WTC11 (cell line): ENCODE measurements around the gene ZBTB24. TPM values are rescaled to one million over a fixed set of nuclear protein-coding genes. Genes with fewer than 3 reads are reported as not detected.

ENCODE experiments used
- ATAC-seq: fragments of 200-7000 bp; cut with Tn5 transposase; 2 replicates; pipeline ENCODE4 v1.10.0; 2021; ENCODE audit warnings: mild to moderate bottlenecking, moderate library complexity
- CTCF ChIA-PET: fragments of 300-600 bp; sonication (Branson Sonifier 250); formaldehyde crosslinking; loops from one replicate; lab custom pipeline; 2021; ENCODE audit warnings: antibody characterized with exemption; lab: Charles Lee
- POLR2A ChIA-PET: fragments of 350-600 bp; sonication (Branson Sonifier 250); formaldehyde crosslinking; loops from one replicate; lab custom pipeline; 2021; ENCODE audit warnings: antibody characterized with exemption; lab: Charles Lee
- DNase-seq: peaks from one replicate; pipeline ENCODE4 v3.0.0; 2021; ENCODE audit warnings: low spot score
- H3K27ac Mint-ChIP-seq: 2 replicates; pipeline ENCODE4 v1.8.0; 2021; ENCODE audit warnings: mixed read lengths
- H3K27me3 Mint-ChIP-seq: 2 replicates; pipeline ENCODE4 v1.8.0; 2021; ENCODE audit warnings: low read depth, mild to moderate bottlenecking, moderate library complexity, mixed read lengths
- H3K36me3 Mint-ChIP-seq: 2 replicates; pipeline ENCODE4 v1.8.0; 2021; ENCODE audit warnings: mixed read lengths
- H3K4me1 Mint-ChIP-seq: 2 replicates; pipeline ENCODE4 v1.8.0; 2022; ENCODE audit warnings: mixed read lengths
- H3K4me3 Mint-ChIP-seq: 2 replicates; pipeline ENCODE4 v1.8.0; 2021; ENCODE audit warnings: mild to moderate bottlenecking, moderate library complexity, mixed read lengths
- H3K9me3 Mint-ChIP-seq: 2 replicates; pipeline ENCODE4 v1.8.0; 2021; ENCODE audit warnings: mixed read lengths
- CREM ChIP-seq: sonication (generic); formaldehyde crosslinking; IDR thresholded peaks from 2 replicates; pipeline ENCODE4 v1.8.1; 2022; ENCODE audit warnings: mild to moderate bottlenecking, missing genetic modification reagents, moderate library complexity
- GRHL2 ChIP-seq: fragments of 250-450 bp; sonication (Bioruptor Pico); IDR thresholded peaks from 2 replicates; pipeline ENCODE4 v1.8.0; 2022; ENCODE audit warnings: mild to moderate bottlenecking, moderate library complexity; ENCODE audit not compliant: insufficient replicate concordance, severe bottlenecking
- GTF2I ChIP-seq: fragments of 250-450 bp; sonication (Bioruptor Pico); conservative IDR thresholded peaks from 2 replicates; pipeline ENCODE4 v1.4.0; 2021; ENCODE audit warnings: mild to moderate bottlenecking
- MXD4 ChIP-seq: fragments of 250-450 bp; sonication (Bioruptor Pico); IDR thresholded peaks from 2 replicates; pipeline ENCODE4 v1.8.0; 2021; ENCODE audit warnings: mild to moderate bottlenecking, moderate library complexity, borderline replicate concordance
- NFATC4 ChIP-seq: fragments of 250-450 bp; sonication (Bioruptor Pico); IDR thresholded peaks from 2 replicates; pipeline ENCODE4 v1.9.0; 2021; ENCODE audit warnings: mild to moderate bottlenecking
- NFE2L1 ChIP-seq: sonication (generic); formaldehyde crosslinking; IDR thresholded peaks from 2 replicates; pipeline ENCODE4 v1.8.1; 2023; ENCODE audit warnings: missing genetic modification reagents
- NR1H2 ChIP-seq: sonication (generic); formaldehyde crosslinking; IDR thresholded peaks from 2 replicates; pipeline ENCODE4 v1.9.0; 2021; ENCODE audit warnings: mild to moderate bottlenecking, moderate library complexity, missing genetic modification reagents
- PRRX2 ChIP-seq: fragments of 250-450 bp; sonication (Bioruptor Pico); IDR thresholded peaks from 2 replicates; pipeline ENCODE4 v1.8.0; 2021; ENCODE audit warnings: mild to moderate bottlenecking
- RORB ChIP-seq: fragments of 250-450 bp; sonication (Bioruptor Pico); IDR thresholded peaks from 2 replicates; pipeline ENCODE4 v1.9.0; 2021; ENCODE audit warnings: mild to moderate bottlenecking
- TEAD1 ChIP-seq: sonication (generic); formaldehyde crosslinking; IDR thresholded peaks from 2 replicates; pipeline ENCODE4 v1.8.0; 2022; ENCODE audit warnings: mild to moderate bottlenecking, missing genetic modification reagents
- TEAD4 ChIP-seq: sonication (generic); formaldehyde crosslinking; IDR thresholded peaks from 2 replicates; pipeline ENCODE4 v1.8.0; 2022; ENCODE audit warnings: mild to moderate bottlenecking, missing genetic modification reagents
- ZNF121 ChIP-seq: sonication (generic); formaldehyde crosslinking; IDR thresholded peaks from 2 replicates; pipeline ENCODE4 v1.8.0; 2023; ENCODE audit warnings: missing genetic modification reagents
- ZNF138 ChIP-seq: sonication (generic); formaldehyde crosslinking; conservative IDR thresholded peaks from 2 replicates; pipeline ENCODE4 v1.8.1; 2022; ENCODE audit warnings: mild to moderate bottlenecking, moderate library complexity, missing genetic modification reagents
- ZNF396 ChIP-seq: fragments of 250-450 bp; sonication (Bioruptor Pico); IDR thresholded peaks from 2 replicates; pipeline ENCODE4 v1.8.0; 2021; ENCODE audit warnings: mild to moderate bottlenecking, moderate library complexity, borderline replicate concordance
- ZNF423 ChIP-seq: fragments of 250-450 bp; sonication (Bioruptor Pico); IDR thresholded peaks from 2 replicates; pipeline ENCODE4 v2.1.2; 2022; ENCODE audit warnings: mild to moderate bottlenecking, moderate library complexity
- total RNA-seq: library from RNA; stranded (reverse); gene quantifications from 3 replicates; pipeline ENCODE4 v1.2.3, GENCODE V29; 2021
- TF ChIP-seq, protein P1 (sequence below): sonication (generic); formaldehyde crosslinking; IDR thresholded peaks from 2 replicates; pipeline ENCODE4 v1.8.1; 2022; ENCODE audit warnings: mild to moderate bottlenecking, moderate library complexity, missing genetic modification reagents
- TF ChIP-seq, protein P2 (sequence below): sonication (generic); formaldehyde crosslinking; IDR thresholded peaks from 2 replicates; pipeline ENCODE4 v1.8.1; 2022; ENCODE audit warnings: low read depth, missing genetic modification reagents, borderline replicate concordance
- TF ChIP-seq, protein P3 (sequence below): sonication (generic); formaldehyde crosslinking; IDR thresholded peaks from 2 replicates; pipeline ENCODE4 v1.8.0; 2022; ENCODE audit warnings: mild to moderate bottlenecking, missing genetic modification reagents
- TF ChIP-seq, protein P4 (sequence below): sonication (generic); formaldehyde crosslinking; IDR thresholded peaks from 2 replicates; pipeline ENCODE4 v1.8.0; 2022; ENCODE audit warnings: missing genetic modification reagents
- TF ChIP-seq, protein P5 (sequence below): sonication (generic); formaldehyde crosslinking; IDR thresholded peaks from 2 replicates; pipeline ENCODE4 v1.8.0; 2023; ENCODE audit warnings: missing genetic modification reagents
- TF ChIP-seq, protein P6 (sequence below): sonication (generic); formaldehyde crosslinking; IDR thresholded peaks from 2 replicates; pipeline ENCODE4 v1.8.1; 2023; ENCODE audit warnings: mild to moderate bottlenecking, missing genetic modification reagents, borderline replicate concordance
- TF ChIP-seq, protein P7 (sequence below): sonication (generic); formaldehyde crosslinking; IDR thresholded peaks from 2 replicates; pipeline ENCODE4 v1.8.0; 2022; ENCODE audit warnings: mild to moderate bottlenecking, missing genetic modification reagents
- TF ChIP-seq, protein P8 (sequence below): sonication (generic); formaldehyde crosslinking; IDR thresholded peaks from 2 replicates; pipeline ENCODE4 v1.8.1; 2023; ENCODE audit warnings: mild to moderate bottlenecking, missing genetic modification reagents, moderate library complexity

The ZBTB24 gene
- total RNA-seq, 1 experiment from 2014 or later: 14.7 TPM

DNA sequence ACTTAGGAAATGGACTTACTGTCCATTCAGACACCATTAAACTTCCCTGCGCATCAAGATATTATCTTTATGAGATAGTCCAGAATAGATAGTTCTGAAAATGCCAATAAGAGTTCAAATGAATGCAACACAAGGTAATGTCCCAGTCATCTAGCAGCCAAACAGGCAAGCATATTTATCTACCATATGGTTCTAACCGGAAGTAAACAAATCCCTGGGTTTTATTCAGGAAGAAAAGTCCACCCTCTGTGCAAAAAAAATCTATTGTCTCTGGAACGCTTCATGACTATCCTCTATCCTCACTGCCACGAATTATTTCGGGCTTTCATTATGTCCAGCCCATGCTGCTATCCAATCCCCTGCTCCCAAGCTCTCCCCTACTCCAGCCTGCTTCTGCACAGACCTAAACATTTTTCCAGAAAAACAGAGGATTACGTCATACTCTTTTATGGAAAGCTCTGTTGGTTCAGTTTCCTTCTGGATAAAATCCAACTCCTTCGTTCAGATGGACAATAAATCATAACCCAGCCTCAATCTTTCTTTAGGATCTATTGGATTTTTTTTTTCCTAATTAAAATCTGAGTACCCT lies 54.0 kb downstream of the ZBTB24 start (continued):
- TF ChIP-seq, protein P1, sequence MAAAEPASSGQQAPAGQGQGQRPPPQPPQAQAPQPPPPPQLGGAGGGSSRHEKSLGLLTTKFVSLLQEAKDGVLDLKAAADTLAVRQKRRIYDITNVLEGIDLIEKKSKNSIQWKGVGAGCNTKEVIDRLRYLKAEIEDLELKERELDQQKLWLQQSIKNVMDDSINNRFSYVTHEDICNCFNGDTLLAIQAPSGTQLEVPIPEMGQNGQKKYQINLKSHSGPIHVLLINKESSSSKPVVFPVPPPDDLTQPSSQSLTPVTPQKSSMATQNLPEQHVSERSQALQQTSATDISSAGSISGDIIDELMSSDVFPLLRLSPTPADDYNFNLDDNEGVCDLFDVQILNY (CRISPR knock-in tag): no peak
- TF ChIP-seq, protein P2, sequence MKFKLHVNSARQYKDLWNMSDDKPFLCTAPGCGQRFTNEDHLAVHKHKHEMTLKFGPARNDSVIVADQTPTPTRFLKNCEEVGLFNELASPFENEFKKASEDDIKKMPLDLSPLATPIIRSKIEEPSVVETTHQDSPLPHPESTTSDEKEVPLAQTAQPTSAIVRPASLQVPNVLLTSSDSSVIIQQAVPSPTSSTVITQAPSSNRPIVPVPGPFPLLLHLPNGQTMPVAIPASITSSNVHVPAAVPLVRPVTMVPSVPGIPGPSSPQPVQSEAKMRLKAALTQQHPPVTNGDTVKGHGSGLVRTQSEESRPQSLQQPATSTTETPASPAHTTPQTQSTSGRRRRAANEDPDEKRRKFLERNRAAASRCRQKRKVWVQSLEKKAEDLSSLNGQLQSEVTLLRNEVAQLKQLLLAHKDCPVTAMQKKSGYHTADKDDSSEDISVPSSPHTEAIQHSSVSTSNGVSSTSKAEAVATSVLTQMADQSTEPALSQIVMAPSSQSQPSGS (CRISPR knock-in tag): no peak
- TF ChIP-seq NFE2L1 (CRISPR knock-in tag) (no peak), RORB (no peak), NFATC4 (CRISPR knock-in tag) (no peak)

DNA sequence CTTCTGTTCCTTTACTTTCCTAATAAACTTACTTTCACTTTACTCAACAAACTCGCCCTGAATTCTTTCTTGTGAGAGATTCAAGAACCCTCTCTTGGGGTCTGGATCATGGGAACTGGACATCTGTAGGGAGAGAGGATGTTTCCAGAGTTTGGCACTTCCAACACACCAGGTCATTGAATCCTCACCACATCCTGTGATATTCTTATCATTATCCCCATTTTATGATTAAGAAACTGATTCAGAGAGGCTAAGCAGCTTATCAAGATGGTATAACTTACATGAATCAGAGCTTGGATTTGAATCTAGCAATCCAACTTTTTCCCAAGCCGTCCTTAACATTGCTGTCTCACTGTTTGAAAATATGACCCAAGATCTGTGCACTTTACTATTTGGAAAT lies 58.1 kb downstream of the ZBTB24 start:
- Mint-ChIP-seq H3K27me3 (no peaks in the 10 kb centered on the region), H3K27ac (no peak overlapping the region), H3K4me3 (no peak overlapping the region), H3K4me1 (no peaks in the 10 kb centered on the region), H3K9me3 (no peaks in the 10 kb centered on the region), H3K36me3 (no peaks in the 10 kb centered on the region)
- TF ChIP-seq ZNF138 (CRISPR knock-in tag) (no peak), PRRX2 (no peak), NFATC4 (CRISPR knock-in tag) (no peak), NR1H2 (CRISPR knock-in tag) (no peak), ZNF396 (no peak), GTF2I (CRISPR knock-in tag) (no peak), TEAD4 (no peak), GRHL2 (CRISPR knock-in tag) (no peak), ZNF423 (CRISPR knock-in tag) (no peak), MXD4 (CRISPR knock-in tag) (no peak), ZNF121 (CRISPR knock-in tag) (no peak), RORB (no peak), CREM (CRISPR knock-in tag) (no peak), TEAD1 (CRISPR knock-in tag) (no peak)
- TF ChIP-seq, protein P3, sequence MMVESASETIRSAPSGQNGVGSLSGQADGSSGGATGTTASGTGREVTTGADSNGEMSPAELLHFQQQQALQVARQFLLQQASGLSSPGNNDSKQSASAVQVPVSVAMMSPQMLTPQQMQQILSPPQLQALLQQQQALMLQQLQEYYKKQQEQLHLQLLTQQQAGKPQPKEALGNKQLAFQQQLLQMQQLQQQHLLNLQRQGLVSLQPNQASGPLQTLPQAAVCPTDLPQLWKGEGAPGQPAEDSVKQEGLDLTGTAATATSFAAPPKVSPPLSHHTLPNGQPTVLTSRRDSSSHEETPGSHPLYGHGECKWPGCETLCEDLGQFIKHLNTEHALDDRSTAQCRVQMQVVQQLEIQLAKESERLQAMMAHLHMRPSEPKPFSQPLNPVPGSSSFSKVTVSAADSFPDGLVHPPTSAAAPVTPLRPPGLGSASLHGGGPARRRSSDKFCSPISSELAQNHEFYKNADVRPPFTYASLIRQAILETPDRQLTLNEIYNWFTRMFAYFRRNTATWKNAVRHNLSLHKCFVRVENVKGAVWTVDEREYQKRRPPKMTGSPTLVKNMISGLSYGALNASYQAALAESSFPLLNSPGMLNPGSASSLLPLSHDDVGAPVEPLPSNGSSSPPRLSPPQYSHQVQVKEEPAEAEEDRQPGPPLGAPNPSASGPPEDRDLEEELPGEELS: no peak
- TF ChIP-seq, protein P4, sequence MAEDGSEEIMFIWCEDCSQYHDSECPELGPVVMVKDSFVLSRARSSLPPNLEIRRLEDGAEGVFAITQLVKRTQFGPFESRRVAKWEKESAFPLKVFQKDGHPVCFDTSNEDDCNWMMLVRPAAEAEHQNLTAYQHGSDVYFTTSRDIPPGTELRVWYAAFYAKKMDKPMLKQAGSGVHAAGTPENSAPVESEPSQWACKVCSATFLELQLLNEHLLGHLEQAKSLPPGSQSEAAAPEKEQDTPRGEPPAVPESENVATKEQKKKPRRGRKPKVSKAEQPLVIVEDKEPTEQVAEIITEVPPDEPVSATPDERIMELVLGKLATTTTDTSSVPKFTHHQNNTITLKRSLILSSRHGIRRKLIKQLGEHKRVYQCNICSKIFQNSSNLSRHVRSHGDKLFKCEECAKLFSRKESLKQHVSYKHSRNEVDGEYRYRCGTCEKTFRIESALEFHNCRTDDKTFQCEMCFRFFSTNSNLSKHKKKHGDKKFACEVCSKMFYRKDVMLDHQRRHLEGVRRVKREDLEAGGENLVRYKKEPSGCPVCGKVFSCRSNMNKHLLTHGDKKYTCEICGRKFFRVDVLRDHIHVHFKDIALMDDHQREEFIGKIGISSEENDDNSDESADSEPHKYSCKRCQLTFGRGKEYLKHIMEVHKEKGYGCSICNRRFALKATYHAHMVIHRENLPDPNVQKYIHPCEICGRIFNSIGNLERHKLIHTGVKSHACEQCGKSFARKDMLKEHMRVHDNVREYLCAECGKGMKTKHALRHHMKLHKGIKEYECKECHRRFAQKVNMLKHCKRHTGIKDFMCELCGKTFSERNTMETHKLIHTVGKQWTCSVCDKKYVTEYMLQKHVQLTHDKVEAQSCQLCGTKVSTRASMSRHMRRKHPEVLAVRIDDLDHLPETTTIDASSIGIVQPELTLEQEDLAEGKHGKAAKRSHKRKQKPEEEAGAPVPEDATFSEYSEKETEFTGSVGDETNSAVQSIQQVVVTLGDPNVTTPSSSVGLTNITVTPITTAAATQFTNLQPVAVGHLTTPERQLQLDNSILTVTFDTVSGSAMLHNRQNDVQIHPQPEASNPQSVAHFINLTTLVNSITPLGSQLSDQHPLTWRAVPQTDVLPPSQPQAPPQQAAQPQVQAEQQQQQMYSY (CRISPR knock-in tag): no peak
- TF ChIP-seq, protein P5, sequence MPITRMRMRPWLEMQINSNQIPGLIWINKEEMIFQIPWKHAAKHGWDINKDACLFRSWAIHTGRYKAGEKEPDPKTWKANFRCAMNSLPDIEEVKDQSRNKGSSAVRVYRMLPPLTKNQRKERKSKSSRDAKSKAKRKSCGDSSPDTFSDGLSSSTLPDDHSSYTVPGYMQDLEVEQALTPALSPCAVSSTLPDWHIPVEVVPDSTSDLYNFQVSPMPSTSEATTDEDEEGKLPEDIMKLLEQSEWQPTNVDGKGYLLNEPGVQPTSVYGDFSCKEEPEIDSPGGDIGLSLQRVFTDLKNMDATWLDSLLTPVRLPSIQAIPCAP (CRISPR knock-in tag): no peak
- TF ChIP-seq, protein P6, sequence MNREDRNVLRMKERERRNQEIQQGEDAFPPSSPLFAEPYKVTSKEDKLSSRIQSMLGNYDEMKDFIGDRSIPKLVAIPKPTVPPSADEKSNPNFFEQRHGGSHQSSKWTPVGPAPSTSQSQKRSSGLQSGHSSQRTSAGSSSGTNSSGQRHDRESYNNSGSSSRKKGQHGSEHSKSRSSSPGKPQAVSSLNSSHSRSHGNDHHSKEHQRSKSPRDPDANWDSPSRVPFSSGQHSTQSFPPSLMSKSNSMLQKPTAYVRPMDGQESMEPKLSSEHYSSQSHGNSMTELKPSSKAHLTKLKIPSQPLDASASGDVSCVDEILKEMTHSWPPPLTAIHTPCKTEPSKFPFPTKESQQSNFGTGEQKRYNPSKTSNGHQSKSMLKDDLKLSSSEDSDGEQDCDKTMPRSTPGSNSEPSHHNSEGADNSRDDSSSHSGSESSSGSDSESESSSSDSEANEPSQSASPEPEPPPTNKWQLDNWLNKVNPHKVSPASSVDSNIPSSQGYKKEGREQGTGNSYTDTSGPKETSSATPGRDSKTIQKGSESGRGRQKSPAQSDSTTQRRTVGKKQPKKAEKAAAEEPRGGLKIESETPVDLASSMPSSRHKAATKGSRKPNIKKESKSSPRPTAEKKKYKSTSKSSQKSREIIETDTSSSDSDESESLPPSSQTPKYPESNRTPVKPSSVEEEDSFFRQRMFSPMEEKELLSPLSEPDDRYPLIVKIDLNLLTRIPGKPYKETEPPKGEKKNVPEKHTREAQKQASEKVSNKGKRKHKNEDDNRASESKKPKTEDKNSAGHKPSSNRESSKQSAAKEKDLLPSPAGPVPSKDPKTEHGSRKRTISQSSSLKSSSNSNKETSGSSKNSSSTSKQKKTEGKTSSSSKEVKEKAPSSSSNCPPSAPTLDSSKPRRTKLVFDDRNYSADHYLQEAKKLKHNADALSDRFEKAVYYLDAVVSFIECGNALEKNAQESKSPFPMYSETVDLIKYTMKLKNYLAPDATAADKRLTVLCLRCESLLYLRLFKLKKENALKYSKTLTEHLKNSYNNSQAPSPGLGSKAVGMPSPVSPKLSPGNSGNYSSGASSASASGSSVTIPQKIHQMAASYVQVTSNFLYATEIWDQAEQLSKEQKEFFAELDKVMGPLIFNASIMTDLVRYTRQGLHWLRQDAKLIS (CRISPR knock-in tag): no peak
- TF ChIP-seq, protein P7, sequence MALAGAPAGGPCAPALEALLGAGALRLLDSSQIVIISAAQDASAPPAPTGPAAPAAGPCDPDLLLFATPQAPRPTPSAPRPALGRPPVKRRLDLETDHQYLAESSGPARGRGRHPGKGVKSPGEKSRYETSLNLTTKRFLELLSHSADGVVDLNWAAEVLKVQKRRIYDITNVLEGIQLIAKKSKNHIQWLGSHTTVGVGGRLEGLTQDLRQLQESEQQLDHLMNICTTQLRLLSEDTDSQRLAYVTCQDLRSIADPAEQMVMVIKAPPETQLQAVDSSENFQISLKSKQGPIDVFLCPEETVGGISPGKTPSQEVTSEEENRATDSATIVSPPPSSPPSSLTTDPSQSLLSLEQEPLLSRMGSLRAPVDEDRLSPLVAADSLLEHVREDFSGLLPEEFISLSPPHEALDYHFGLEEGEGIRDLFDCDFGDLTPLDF (CRISPR knock-in tag): no peak
- TF ChIP-seq, protein P8, sequence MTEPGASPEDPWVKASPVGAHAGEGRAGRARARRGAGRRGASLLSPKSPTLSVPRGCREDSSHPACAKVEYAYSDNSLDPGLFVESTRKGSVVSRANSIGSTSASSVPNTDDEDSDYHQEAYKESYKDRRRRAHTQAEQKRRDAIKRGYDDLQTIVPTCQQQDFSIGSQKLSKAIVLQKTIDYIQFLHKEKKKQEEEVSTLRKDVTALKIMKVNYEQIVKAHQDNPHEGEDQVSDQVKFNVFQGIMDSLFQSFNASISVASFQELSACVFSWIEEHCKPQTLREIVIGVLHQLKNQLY (CRISPR knock-in tag): no peak
- POLR2A ChIA-PET: no interaction called here
- ATAC-seq: no peak
- CTCF ChIA-PET: no interaction called here
- DNase-seq: no peak
